Vagina (tissue), 2 donors: ENCODE results near the gene PLCB1.

Experiments
- CTCF ChIP-seq, 3 experiments: fragments of 450-650 bp in 2 of 3; fragments of 200-600 bp in 1 of 3; sonication (generic) in 1 of 3; IDR thresholded peaks; one replicate each; pipeline ENCODE4 v1.5.1; 2017 to 2019; ENCODE audit warnings: antibody characterized with exemption in 3 of 3, mild to moderate bottlenecking in 2 of 3, moderate library complexity in 2 of 3
- POLR2AphosphoS5 ChIP-seq, 2 donors: sonication (generic); formaldehyde crosslinking; IDR thresholded peaks; one replicate each; pipeline ENCODE4 v1.9.0; 2017; ENCODE audit warnings: antibody characterized with exemption in 2 of 2, mild to moderate bottlenecking in 2 of 2, low read depth in 1 of 2; ENCODE audit not compliant: insufficient read depth in 1 of 2

DNA sequence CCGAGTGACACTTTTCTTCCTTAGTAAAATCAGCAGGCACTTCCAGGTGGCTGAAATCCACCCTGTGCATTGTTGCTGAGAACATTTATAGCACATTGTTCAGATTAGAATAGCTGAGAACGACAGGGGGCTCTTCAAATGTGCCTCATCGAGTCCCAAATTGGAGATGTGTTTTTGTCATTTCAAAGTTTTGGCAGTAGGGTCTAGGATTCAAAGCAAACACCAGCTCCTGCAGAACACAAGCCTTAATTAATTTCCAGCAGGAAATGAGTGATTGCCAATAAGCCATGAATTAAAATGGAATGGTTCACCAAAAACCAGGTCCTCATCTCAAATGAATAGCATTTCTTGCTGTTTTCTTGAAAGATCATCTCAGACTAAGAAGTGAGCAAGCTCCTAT, 171.6 kb downstream of the PLCB1 start:
- no peak for TF ChIP-seq CTCF (IDR thresholded peaks at IDR 0.05)
- no peak for TF ChIP-seq POLR2AphosphoS5 (IDR thresholded peaks at IDR 0.05; ENCODE audit: insufficient read depth in 1 of 2, low read depth in 1 of 2)
